Astrocyte (in vitro differentiated cells and primary cell): ENCODE measurements around the gene CCNF. TPM values are rescaled to one million over a fixed set of nuclear protein-coding genes. Genes with fewer than 3 reads are reported as not detected.

ENCODE experiments used
- DNase-seq: peaks from one replicate; pipeline ENCODE4 v3.0.0-alpha.2; 2010; ENCODE audit warnings: low read depth
- FAIRE-seq: peaks from 2 replicates; lab custom pipeline; 2011; peaks lifted over from hg19 to GRCh38; lab: Jason Lieb, UNC
- H2AFZ ChIP-seq: 2 replicates; pipeline ENCODE4 v1.6.0; 2012; ENCODE audit warnings: low read depth, low read length, inconsistent platforms
- H3K27ac ChIP-seq: 2 replicates; pipeline ENCODE4 v1.5.1; 2011; ENCODE audit warnings: low read depth, low read length, inconsistent platforms
- H3K27me3 ChIP-seq: 2 replicates; pipeline ENCODE4 v1.6.0; 2011; ENCODE audit warnings: low read length, inconsistent platforms; ENCODE audit not compliant: insufficient read depth
- H3K36me3 ChIP-seq: 2 replicates; pipeline ENCODE4 v1.5.1; 2011; ENCODE audit warnings: low read length, inconsistent platforms; ENCODE audit not compliant: insufficient read depth
- H3K4me1 ChIP-seq: 2 replicates; pipeline ENCODE4 v1.5.1; 2011; ENCODE audit warnings: low read length, inconsistent platforms; ENCODE audit not compliant: insufficient read depth
- H3K4me2 ChIP-seq: 2 replicates; pipeline ENCODE4 v1.6.0; 2012; ENCODE audit warnings: low read length, inconsistent platforms
- H3K4me3 ChIP-seq: 2 replicates; pipeline ENCODE4 v1.5.1; 2011; ENCODE audit warnings: low read depth, mild to moderate bottlenecking, low read length, inconsistent platforms; ENCODE audit not compliant: insufficient read depth
- H3K79me2 ChIP-seq: 2 replicates; pipeline ENCODE4 v1.6.0; 2012; ENCODE audit warnings: mild to moderate bottlenecking, low read length, inconsistent platforms; ENCODE audit not compliant: insufficient read depth
- H3K9ac ChIP-seq: 2 replicates; pipeline ENCODE4 v1.6.0; 2012; ENCODE audit warnings: mild to moderate bottlenecking, low read length, inconsistent platforms
- H3K9me3 ChIP-seq: 2 replicates; pipeline ENCODE4 v1.5.1; 2012; ENCODE audit warnings: low read depth, mild to moderate bottlenecking, low read length, inconsistent platforms; ENCODE audit not compliant: insufficient read depth
- H4K20me1 ChIP-seq: 2 replicates; pipeline ENCODE4 v1.6.0; 2012; ENCODE audit warnings: low read length, inconsistent platforms; ENCODE audit not compliant: insufficient read depth
- H3K27ac Mint-ChIP-seq: one replicate; pipeline ENCODE4 v1.8.0; 2021; ENCODE audit warnings: mild to moderate bottlenecking, mixed read lengths; ENCODE audit not compliant: unreplicated experiment
- H3K27me3 Mint-ChIP-seq: one replicate; pipeline ENCODE4 v1.8.0; 2021; ENCODE audit warnings: low read depth, mixed read lengths; ENCODE audit not compliant: unreplicated experiment
- H3K36me3 Mint-ChIP-seq: one replicate; pipeline ENCODE4 v1.8.0; 2021; ENCODE audit warnings: low read depth, mixed read lengths; ENCODE audit not compliant: unreplicated experiment
- H3K4me1 Mint-ChIP-seq: one replicate; pipeline ENCODE4 v1.8.0; 2021; ENCODE audit warnings: low read depth, mixed read lengths; ENCODE audit not compliant: unreplicated experiment
- H3K4me3 Mint-ChIP-seq: one replicate; pipeline ENCODE4 v1.8.0; 2021; ENCODE audit warnings: mild to moderate bottlenecking, moderate library complexity, mixed read lengths; ENCODE audit not compliant: unreplicated experiment
- H3K9me3 Mint-ChIP-seq: one replicate; pipeline ENCODE4 v1.8.0; 2021; ENCODE audit warnings: mild to moderate bottlenecking, mixed read lengths; ENCODE audit not compliant: unreplicated experiment
- EZH2 ChIP-seq: IDR thresholded peaks from 2 replicates; pipeline ENCODE4 v1.6.1; 2012; ENCODE audit warnings: mild to moderate bottlenecking, low read length, inconsistent platforms; ENCODE audit not compliant: insufficient read depth
- total RNA-seq: library from RNA; stranded (reverse); gene quantifications from 2 replicates; pipeline ENCODE4 v1.2.1, GENCODE V29; 2021
- TF ChIP-seq, protein P1 (sequence below): IDR thresholded peaks from 2 replicates; pipeline ENCODE4 v1.5.1; 2011; ENCODE audit warnings: low read depth, mild to moderate bottlenecking, inconsistent platforms, low read length, moderate library complexity; ENCODE audit not compliant: insufficient read depth

CCNF gene
- total RNA-seq, 1 donor from 2014 or later = 6.4 TPM

DNA sequence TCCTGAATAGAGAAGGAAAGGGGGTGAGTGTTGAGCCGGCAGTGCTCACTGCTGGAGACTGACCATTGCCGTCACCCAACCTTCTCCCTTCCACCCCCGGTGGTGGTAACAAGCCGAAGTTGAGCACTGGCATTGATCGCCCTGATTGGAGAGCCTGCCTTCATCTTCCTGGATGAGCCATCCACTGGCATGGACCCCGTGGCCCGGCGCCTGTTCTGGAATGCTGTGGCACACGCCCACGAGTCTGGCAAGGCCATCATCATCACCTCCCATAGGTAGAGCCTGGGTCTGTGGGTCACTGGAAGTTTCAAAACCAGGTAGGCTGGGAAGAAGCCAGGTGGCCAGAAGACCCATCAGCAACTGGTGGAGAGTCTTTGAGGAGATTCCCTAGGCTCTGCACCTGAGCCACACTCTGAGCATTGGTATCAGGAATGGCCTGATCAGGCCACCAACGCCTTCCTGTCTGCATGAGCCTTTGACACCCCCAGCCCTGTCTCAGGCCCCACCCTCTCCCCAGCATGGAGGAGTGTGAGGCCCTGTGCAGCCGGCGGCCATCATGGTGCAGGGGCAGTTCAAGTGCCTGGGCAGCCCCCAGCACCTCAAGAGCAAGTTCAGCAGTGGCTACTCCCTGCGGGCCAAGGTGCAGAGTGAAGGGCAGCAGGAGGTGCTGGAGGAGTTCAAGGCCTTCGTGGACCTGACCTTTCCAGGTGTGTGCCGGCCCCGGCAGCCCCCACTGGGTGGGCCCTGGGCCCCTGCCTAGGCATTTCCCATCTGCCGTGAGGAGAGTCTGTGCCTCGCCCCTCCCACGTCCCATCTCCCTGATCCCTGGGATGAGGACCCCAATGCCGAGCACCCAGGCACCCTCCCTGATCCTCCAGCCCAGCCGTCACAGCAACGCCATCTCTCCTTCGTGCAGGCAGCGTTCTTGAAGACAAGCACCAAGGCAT is 4.9 kb upstream of the CCNF start:
- no peak for TF ChIP-seq EZH2
- TF ChIP-seq, protein P1, sequence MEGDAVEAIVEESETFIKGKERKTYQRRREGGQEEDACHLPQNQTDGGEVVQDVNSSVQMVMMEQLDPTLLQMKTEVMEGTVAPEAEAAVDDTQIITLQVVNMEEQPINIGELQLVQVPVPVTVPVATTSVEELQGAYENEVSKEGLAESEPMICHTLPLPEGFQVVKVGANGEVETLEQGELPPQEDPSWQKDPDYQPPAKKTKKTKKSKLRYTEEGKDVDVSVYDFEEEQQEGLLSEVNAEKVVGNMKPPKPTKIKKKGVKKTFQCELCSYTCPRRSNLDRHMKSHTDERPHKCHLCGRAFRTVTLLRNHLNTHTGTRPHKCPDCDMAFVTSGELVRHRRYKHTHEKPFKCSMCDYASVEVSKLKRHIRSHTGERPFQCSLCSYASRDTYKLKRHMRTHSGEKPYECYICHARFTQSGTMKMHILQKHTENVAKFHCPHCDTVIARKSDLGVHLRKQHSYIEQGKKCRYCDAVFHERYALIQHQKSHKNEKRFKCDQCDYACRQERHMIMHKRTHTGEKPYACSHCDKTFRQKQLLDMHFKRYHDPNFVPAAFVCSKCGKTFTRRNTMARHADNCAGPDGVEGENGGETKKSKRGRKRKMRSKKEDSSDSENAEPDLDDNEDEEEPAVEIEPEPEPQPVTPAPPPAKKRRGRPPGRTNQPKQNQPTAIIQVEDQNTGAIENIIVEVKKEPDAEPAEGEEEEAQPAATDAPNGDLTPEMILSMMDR = no peak
- H4K20me1 ChIP-seq = no peaks in the 10 kb centered on the region
- H3K4me1 ChIP-seq = no peaks in the 10 kb centered on the region
- H3K4me2 ChIP-seq = no peak overlapping the region
- Mint-ChIP-seq H3K36me3 (no peaks in the 10 kb centered on the region), H3K27ac (no peak overlapping the region), H3K27me3 (peaks cover 24% of the 10 kb centered on the region), H3K4me3 (no peak overlapping the region), H3K4me1 (peaks cover 4% of the 10 kb centered on the region), H3K9me3 (no peaks in the 10 kb centered on the region)
- no peak overlapping the region for H2AFZ ChIP-seq
- peaks cover 3% of the 10 kb centered on the region for H3K27me3 ChIP-seq
- peaks cover under 1% of the 10 kb centered on the region for H3K79me2 ChIP-seq
- DNase-seq = no peak
- H3K36me3 ChIP-seq = no peaks in the 10 kb centered on the region
- H3K9me3 ChIP-seq = no peaks in the 10 kb centered on the region
- no peak overlapping the region for H3K27ac ChIP-seq
- no peak overlapping the region for H3K9ac ChIP-seq
- no peak for FAIRE-seq
- no peak overlapping the region for H3K4me3 ChIP-seq

DNA sequence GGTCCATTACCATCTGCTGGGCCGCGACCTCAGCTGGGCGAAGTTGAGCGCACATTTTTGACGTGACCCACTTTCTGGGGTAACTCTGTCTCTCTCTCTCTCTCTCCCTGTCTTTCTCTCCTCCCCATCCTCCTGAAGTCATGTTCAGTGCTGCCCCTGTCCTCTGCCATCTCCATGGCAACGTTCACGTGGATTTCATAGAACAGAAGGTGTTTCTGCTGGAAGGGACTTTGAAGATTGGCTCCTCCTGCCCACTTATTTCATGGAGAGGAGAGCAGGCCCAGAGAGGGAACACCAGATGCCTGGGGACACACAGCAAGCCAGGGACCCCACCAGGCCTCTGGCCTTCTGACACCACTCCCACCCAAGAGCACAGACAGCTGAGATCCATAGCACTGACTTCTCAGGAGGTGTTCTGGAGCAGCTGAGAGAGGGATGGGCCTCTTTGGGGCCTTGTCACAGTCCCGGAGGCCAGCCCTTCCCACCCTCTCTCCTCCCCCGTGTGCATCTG is 4.2 kb upstream of the CCNF start:
- Mint-ChIP-seq H3K27ac (no peak overlapping the region), H3K36me3 (no peaks in the 10 kb centered on the region), H3K4me1 (peaks cover 5% of the 10 kb centered on the region), H3K27me3 (peaks cover 23% of the 10 kb centered on the region), H3K4me3 (no peak overlapping the region), H3K9me3 (no peaks in the 10 kb centered on the region)
- FAIRE-seq (no peak), DNase-seq (no peak)
- peaks cover 3% of the 10 kb centered on the region for H3K27me3 ChIP-seq
- H3K36me3 ChIP-seq = no peaks in the 10 kb centered on the region
- H3K27ac ChIP-seq = no peak overlapping the region
- no peak overlapping the region for H2AFZ ChIP-seq
- peaks cover 4% of the 10 kb centered on the region for H4K20me1 ChIP-seq
- H3K9ac ChIP-seq = no peak overlapping the region
- H3K79me2 ChIP-seq = peaks cover 8% of the 10 kb centered on the region
- H3K4me3 ChIP-seq = no peak overlapping the region
- H3K4me2 ChIP-seq = no peak overlapping the region
- TF ChIP-seq, protein P1 = no peak
- no peak for TF ChIP-seq EZH2
- H3K4me1 ChIP-seq = peaks cover 2% of the 10 kb centered on the region
- H3K9me3 ChIP-seq = no peaks in the 10 kb centered on the region
